NCI-H146 (cell line): ENCODE measurements around the gene RIN3.

Experiments used
- DNase-seq: peaks from one replicate; lab custom pipeline; 2025; lab: John Stamatoyannopoulos, UW

RIN3 gene

GRCh38 chr14:92690171-92691011 lies 176.8 kb downstream of the RIN3 start:
- DNase-seq: peak; percentile 58

GRCh38 chr14:92692822-92693226 lies 179.2 kb downstream of the RIN3 start:
- peak; percentile 78 for DNase-seq

- DNase-seq: peak; percentile 91
Measured at GRCh38 chr14:92693998-92694795, 180.6 kb downstream of the RIN3 start.

- DNase-seq: no peak
Measured at GRCh38 chr14:92694807-92695206, 181.2 kb downstream of the RIN3 start.

- DNase-seq: no peak
Measured at GRCh38 chr14:92695562-92695961, 182.0 kb downstream of the RIN3 start.

GRCh38 chr14:92696366-92696765 lies 182.8 kb downstream of the RIN3 start:
- DNase-seq: no peak

GRCh38 chr14:92698393-92698792 lies 184.8 kb downstream of the RIN3 start:
- DNase-seq: no peak

GRCh38 chr14:92701826-92702225 lies 188.2 kb downstream of the RIN3 start:
- no peak for DNase-seq

GRCh38 chr14:92702441-92702918 lies 188.9 kb downstream of the RIN3 start:
- DNase-seq: no peak

- DNase-seq: no peak
Measured at GRCh38 chr14:92703516-92703915, 189.9 kb downstream of the RIN3 start.

- DNase-seq: no peak
Measured at GRCh38 chr14:92704036-92704804, 190.6 kb downstream of the RIN3 start.

GRCh38 chr14:92704821-92705220 lies 191.2 kb downstream of the RIN3 start:
- DNase-seq: no peak

- no peak for DNase-seq
Measured at GRCh38 chr14:92706386-92706785, 192.8 kb downstream of the RIN3 start.

GRCh38 chr14:92709340-92710000 lies 195.9 kb downstream of the RIN3 start:
- DNase-seq: no peak

- no peak for DNase-seq
Measured at GRCh38 chr14:92710001-92710341, 196.4 kb downstream of the RIN3 start.

GRCh38 chr14:92711976-92712653 lies 198.5 kb downstream of the RIN3 start:
- DNase-seq: no peak

- DNase-seq: no peak
Measured at GRCh38 chr14:92712654-92713051, 199.1 kb downstream of the RIN3 start.

- peak; percentile 50 for DNase-seq
Measured at GRCh38 chr14:92714739-92715307, 201.2 kb downstream of the RIN3 start.

- no peak for DNase-seq
Measured at GRCh38 chr14:92716131-92716530, 202.6 kb downstream of the RIN3 start.

GRCh38 chr14:92717571-92718042 lies 204.0 kb downstream of the RIN3 start:
- DNase-seq: no peak

GRCh38 chr14:92718664-92719063 lies 205.1 kb downstream of the RIN3 start:
- no peak for DNase-seq
